NCI-H2029 (cell line): ENCODE measurements around the gene SESN1.
A peak's percentile ranks its signal among the peaks of the same experiment; 100 is the strongest.

Source experiments
- DNase-seq: peaks from one replicate; lab custom pipeline; 2025; lab: John Stamatoyannopoulos, UW

The SESN1 gene

DNA sequence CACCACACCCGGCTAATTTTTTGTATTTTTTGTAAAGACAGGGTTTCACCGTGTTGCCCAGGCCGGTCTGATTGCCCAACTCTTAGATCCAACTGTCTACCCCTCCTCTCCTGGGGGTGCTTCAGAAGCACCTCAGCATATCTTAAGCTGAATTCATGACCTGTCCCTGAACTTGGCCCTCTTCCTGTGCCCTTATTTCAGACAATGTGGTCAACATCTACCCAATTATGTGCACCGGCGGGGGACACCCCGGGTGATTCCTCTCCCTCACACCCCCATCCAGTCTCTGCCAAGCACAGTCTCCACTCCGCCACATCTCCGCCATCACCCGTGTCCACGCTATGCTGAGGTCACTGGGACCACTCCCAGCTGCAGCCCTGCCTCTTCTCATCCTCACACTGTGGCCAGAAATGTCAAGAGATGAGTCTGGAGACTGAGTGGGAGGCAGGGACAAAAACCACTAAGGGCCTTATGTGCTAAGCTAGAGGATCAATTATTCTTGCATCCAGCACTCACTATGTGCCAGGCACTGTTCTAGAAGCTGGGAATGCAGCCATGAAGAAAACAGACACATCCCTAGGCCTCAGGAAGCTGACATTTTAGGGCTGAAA is 134.6 kb downstream of the SESN1 start:
- DNase-seq = no peak

DNA sequence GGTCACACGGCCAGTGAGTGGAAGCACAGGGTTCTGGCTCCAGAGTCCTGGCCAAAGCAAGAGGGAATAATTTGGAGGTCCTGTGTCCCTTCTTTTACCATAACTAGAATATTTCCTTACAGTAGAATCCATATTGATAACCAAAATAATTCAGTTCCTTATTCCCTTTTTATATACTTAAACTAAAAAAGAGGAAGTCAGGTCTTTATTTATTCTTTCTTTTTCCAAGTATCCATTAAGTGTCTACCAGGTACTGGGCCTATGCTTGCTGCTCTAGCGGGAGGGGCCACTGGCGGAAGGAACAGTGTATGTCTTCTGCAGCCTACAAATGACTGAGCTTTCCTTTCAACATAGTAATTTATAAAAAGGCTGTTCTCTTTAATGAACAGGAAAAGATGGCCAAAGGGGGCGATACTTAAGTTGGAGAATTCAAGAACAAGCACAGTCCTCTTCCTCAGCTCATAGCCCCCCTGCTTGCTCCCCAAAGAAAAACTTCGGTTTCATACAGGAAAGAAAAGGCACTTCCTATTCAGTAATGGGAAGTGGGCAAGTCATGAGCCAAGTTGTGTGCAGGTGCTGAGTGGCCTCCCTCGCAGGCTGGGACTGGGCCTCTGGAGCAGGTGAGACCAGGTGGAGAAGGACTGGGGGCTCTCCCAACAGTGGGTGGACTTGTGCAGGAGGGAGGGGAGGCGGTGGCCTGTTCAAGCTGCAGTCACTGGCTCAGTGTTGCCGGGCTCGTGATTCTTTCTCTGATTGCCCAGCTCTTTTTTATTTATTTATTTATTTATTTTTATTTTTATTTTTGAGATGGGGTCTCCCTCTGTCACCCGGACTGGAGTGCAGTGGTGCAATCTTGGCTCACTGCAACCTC is 135.5 kb downstream of the SESN1 start:
- DNase-seq = no peak

DNA sequence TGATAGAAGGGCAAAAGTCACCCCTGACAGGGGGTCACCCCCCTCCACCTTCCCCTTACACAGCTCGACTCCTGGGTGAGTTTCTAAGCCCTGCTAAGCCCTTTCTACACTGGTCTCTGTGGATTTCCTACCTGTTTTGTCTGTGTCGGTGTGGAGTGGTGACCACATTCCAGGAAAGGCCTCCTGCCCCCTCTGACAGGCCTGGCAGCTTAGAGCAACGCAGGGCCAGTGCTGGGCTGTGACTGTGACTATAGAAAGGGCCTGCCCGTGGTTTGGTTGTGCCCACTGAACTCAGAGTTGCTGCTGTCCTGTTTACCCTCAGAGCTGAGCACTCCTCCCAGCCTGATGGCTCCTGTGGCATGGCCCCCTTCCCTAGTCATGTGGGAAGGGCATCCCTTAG is 137.4 kb downstream of the SESN1 start:
- no peak for DNase-seq

DNA sequence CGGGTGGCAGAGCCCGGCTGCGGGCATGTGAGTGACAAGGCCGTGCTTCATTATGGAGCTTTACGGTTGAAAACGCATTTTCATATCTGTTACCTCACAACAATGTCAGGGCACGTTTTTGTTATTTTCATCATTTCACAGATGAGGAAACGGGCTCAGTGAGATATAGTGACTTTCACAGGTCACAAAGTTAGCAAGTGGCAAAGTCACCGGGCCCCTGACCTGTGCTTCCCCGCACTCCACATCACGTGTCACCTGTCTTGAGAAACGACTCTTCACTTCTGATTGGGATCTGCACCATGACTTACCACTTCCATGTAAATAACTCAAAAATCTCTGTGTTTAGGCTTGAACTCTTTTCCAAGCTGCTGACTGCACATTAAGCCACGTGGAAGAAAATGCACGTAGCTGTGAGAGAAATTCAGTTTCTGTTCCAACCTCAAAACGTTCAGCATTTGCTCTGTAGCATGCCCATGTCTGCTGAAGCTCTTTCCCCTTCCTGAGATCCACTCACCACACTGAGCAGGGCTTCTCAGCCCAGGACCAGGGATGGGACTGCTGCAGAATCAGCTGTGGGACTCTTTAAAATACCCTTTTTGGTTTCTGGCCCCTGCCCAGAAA is 139.2 kb downstream of the SESN1 start:
- DNase-seq = no peak

DNA sequence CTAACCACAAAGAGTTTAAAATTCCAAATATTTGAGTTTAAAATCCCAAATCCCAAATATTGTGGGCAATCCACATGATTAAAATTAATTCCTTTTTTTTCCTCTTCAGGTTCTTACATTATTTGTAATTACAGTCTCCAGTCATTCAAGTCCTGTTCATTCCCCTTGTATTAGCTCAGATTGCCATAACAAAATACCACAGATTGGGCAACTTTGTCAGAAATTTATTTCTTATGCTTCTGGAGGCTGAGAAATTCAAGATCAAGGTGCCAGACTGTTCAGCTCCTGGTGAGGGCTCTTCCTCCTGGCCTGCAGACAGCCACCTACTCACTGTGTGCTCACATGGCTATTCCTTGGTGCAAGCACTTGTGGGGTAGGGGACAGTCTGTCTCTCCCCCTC is 141.0 kb downstream of the SESN1 start:
- DNase-seq = no peak

DNA sequence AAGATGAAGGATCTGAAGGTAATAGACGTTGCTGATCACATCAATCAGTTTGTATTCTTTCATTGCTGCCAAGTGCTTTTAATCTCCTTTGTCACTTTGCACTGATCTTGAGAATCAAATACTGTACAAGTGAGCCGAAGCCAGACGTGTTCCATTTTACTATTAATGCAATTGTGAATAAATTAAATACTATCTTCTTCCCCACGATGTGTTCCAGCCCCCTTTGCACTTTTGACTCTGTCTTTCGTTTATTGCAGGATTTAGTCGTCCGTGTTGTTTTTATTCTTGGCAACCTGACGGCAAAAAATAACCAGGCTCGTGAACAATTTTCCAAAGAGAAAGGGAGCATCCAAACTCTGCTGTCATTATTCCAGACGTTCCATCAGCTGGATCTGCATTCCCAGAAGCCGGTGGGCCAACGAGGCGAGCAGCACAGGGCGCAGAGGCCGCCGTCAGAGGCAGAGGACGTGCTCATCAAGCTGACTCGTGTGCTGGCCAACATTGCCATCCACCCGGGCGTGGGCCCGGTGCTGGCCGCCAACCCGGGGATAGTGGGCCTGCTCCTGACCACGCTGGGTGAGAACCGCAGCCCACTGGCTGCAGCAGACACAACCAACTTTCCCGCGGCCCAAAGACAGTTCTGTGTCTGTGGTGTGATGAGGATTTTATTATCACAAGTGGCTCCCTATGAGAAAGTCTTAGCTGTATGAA is 141.7 kb downstream of the SESN1 start:
- no peak for DNase-seq

DNA sequence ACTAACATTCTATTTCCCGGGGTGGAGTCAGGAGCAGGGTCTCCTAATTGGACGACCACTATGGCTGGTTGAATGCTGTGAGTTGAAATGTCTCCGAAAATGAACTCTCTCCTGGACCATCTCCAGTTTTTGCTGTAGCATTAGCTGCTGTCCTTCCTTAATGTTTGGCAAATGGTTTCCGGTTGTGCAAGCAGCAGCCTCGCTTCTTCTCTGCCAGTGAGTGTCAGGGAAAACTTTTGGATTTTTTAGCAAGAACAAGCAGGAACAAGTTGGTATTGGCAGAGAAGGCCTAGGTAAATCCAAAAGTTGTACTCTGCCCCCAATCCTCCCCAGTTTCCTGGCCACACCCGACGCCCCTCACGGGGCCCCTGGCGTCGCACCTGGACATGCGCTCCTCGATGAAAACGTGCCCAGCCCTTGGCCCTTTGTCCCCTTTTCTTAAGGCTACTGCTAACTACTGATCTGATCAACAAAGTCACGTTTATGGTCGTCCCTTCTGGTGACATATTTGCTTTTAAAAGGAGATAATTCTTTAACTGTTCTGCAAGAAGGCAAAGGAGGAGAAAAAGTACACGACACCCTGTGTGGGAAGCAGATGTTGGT is 143.2 kb downstream of the SESN1 start:
- no peak for DNase-seq

DNA sequence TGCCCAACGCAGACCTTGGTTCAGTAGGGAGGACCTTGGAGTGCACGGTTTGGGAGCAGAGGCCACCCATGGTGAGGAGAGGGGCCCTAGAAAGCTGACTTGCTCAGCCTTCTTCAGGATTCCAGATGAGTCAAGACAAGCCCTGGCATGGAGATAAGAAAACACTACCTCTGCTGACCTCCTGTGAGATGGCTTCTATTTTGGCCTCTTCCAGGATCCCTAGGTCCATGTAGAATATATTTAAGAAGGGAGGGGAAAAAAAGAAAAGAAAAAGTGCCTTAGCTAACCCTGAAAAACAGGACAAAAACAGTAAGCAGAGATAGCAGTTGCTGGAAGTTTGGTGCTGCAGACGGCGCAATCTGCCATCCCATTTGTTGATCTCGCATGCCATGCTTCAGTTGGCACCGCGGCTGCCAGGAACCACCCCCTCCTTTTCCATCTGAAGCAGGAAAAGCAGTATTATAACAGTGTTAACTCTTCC is 146.4 kb downstream of the SESN1 start:
- peak; percentile 78 for DNase-seq

DNA sequence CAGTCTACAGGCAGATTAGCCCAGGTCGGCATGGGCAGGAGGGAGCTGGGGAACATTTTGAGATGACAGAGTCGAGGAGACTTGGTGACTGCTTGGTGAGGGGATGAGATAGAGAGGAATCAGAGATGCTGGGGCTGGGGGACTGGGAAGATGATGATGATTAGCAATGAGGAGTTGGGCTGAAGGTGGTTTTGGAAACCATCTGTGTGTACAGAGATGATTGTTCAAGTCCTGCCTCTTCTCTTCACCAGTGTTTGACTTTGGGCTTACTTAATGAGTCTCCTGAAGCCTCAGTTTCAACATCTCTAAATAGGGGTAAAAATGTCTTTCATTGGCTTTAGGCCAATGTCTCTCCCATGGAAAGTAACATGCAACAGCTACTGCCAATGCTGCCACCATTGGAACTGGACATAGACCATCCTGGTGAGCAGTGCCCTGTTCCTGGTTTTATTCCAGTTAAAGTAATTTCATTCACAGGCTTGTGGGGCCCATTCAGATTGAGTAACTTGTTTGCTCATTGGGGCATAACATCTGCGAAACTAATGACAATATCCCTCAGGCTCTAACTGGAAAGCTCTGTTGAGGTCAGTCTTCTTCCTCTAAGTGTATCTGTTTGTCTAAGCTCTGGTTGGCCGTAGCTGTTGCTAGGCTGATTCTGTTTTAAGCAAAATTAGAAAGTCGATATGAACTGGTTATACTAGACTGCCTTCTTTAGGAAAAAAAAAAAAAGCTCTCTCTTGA is 147.4 kb downstream of the SESN1 start:
- DNase-seq = peak; percentile 83

DNA sequence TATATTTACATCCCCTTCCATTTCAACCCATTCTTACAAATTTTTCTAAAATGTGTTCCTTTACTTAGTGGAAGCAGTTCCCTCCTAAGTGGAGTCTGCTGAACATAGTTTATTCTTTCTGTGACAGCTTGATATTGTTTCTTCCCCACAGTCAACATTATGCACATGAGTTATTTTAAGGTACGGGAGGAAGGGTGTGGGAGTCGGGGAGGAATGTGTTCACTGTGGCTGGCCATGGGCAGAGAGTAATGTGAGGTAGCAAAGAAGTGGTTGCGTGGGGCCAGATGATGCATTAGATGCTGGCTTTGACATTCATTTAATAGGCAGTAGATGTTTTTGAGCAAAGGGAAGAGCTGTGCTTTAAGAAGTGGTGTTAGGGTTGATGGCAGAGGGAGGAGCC is 148.0 kb downstream of the SESN1 start:
- DNase-seq = no peak

DNA sequence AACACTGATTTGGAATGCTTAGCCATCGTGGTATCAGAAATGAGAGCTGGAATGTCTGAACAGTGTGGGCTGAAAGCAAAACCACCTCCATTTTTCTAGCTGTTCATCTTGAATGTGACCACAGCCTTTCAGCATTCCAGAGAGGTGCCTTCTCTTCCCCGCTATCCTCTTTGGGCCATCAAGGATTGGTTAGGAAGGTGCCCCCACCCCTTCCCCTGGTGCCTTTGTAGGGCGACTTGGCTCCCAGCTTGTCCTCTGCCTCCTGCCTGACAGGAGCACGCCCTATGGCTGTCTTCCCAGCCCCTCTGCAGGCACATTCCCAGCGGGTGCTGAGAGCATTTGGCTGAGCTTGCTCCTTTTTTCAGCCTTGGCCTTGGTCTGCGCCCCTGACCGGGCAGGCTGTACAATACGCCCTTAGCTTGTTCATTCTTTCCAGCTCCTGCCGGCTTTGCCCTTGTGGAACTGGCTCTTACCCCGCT is 148.9 kb downstream of the SESN1 start:
- no peak for DNase-seq

DNA sequence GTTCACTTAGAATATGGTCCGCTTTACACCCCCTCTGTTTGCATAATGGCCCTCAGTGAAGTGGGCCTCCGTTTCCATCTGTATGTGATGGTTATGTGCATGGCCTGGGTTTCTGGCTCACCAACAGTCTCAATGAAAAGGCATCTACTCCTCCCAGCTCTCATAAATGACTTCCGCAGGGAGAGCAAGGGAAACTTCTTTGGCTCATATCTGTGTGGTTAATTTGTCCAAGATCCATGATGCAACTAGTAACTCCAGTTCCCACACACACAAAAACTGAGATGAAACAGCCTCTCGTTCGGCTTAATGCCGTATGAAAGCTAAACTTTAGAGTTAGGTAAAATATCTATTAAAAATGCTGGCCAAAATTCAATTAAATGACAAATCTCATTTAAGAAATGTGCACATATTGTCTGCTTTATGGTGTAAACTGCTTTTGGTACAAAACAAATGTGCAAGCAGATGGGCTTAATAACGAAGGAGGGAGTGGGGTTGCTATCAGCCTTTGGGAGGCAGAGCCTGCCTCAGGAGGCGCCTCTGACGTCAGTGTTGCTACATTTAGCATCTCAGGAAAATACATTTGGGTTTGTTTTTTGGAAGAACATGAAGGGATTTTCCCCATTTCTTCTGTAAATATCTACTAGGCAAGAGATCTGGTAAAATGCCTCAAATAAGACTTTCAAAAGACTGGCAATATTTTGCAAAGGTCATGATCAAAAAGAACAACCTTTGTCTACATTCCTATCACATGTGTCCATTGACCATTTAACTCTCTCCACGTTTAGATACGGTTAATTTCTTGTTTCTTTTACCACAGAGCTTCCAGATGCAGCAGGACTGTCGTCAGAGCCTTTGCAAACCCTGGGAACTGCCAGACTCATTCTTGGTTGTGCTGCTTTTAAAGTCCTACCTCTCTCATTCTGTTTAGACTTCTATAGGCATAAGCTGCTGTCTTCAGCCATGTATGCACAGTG is 149.7 kb downstream of the SESN1 start:
- DNase-seq = no peak

DNA sequence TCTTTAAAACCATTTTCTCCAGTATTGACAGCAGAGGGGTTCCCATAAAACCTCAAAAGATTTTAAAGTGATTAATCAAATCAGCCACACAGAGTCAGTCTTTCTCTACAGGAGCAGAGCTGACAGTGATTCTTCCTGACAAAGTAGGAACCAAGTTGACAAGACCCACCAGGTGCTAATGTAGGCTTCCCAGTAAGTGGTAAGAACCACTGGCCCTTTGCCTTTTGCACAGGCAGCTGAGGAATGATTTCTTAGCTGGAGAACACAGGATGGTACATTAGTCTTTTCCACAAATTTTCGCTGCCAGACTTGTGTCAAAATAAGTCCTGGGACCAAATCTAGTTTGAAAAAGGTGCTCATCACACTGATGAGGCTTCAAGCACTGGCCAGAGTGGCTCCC is 150.6 kb downstream of the SESN1 start:
- no peak for DNase-seq

DNA sequence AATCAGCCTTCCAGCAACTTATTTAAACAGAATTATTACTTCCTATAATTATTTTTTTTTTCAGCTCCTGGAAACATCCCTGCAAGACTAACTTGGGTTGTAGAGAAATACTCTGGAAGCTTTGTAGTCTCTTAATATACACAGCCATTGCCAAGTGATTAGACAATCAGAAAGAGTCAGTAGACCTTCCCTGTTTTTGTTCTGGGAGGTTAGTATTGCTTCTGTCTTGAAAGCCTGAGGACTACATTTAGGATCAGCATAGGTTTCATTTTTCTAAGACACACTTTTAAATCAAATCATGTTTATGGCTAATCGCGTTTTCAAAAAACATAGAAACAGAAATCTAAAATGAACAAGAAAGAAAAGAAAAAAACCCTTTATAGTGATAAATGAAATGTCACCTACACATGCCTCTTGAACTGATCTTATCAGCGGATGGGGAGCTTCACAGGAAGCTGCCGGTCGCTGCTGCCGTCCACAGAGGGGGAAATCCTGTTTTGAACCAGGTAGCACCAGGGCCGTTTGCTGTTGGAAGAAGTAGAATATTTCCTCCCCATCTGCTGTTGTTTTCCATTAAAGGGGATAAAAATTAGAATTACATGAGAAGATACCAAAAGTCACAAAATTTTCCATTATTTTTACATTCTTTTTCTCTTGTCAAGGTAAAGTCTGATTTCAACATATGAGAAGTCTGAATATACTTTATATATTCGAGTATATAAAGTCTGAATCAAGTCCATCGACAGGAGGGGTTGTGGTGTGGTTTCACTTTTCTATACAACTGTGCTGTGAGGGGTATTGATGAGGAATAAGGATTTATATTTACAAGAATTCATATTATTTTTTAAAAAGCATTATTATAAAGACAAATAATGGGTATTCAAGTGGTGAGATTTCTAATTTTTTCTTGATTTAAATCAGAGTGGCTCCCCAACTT is 151.8 kb downstream of the SESN1 start:
- DNase-seq = no peak

DNA sequence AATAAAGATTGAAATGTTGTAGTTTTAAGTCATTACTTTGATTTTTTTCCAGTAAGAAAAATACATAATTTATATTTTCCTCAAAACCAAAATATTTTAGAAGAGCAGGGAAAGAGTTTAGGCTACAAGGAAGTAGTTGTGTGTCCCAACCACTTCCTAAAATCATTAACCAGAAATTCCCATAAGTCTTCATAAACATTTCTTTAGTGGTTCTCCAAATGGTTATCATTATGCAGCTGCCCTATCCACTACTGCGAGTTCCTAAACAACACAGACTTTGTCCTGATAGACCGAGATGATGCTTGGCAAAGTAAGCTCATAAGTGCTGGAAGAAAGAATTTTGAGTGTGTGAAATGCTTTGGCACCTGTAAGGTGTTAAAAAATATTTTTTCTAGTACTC is 152.8 kb downstream of the SESN1 start:
- no peak for DNase-seq

DNA sequence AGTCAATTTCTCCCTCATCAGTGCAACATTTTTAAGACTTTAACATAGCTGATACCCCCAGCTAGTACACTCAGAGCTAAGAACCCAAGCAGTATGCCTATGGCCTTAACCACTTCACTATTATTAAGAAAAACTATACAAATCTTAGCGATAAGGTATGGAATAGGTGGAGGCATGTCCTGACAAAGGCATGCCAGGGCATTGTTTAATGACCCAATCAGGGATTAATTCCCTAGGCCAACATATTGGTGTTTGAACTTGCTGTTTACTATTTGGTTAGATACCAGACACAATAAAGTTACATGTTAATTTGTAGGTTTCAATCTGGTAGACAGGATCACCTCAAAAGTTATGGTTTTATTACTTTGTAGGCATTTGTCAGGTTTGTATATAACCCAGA is 153.4 kb downstream of the SESN1 start:
- DNase-seq = no peak

DNA sequence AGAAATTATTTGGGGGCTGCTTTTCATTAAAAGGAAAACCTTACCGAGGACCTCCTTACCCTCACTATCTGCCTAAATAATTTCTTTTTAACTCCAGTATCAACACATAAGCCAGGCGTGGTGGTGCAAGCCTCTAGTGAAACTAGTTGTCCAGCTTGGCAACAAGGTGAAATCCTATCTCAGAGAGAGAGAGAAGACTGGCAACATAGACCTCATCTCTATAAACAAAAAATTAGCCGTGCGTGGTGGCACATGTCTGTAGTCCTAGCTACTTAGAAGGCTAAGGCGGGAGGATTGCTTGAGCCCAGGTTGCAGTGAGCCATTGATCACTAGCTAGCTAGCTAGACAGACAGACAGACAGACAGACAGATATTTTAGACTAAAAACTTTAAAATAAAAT is 153.9 kb downstream of the SESN1 start:
- no peak for DNase-seq

DNA sequence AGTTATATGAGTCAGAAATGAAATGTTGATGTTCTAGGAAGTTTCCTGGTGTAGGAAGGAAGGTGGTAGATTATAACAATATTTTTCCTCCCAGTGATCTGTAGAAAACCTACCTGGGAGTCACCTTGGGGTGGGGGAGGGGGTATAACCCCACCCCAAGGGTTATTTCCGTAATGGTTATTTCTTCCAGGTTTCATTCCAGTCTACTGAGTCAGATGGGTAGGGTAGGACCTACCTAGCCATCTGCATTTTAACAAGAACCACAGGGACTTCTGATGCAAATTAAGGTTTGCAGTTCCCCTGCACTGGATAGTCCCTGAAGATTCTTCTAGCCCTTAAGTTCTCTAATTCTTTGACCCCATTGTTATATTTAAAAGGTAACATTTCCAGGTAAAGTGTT is 157.5 kb downstream of the SESN1 start:
- DNase-seq = no peak
